ENCODE results near the gene SFN. TPM values are rescaled to one million over a fixed set of nuclear protein-coding genes. Genes with fewer than 3 reads are reported as not detected.
A peak's percentile ranks its signal among the peaks of the same experiment; 100 is the strongest.

Gene SFN
- total and polyA plus RNA-seq, 2 of the 13 experiments (the other 11 are each of a cell fraction or from before 2014, with no cell fraction given), result 4.3 to 5.6 TPM

DNA sequence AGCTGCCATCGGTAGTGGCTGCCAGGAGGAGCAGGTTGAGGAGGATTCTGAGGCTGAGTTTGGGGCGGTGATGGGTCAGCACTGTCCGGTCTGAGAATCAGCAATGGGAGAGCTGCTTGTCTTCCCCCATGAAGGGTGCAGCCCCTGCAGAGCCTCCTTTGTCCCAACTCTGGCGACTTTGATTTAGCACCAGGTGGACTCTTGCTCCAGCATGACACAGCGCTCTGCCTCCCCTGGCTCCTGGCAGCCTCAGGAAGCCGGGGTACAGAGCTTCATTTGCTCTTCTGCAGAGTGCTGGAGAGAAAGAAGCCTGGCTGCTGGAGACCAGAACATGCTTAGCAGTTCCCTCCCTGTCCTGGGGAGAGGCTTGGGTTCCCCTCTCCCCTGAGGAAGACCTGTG, 23.2 kb upstream of the SFN start (continued):
- 0 out of 4 replicates have a peak, but pooled peaks of 1 of the 2 experiments have one; percentile 15 for TF ChIP-seq HMGXB4 (CRISPR knock-in tag; IDR thresholded peaks at IDR 0.05; ENCODE audit: borderline replicate concordance in 1 of 2, low read depth in 1 of 2)
- TF ChIP-seq, protein P1, sequence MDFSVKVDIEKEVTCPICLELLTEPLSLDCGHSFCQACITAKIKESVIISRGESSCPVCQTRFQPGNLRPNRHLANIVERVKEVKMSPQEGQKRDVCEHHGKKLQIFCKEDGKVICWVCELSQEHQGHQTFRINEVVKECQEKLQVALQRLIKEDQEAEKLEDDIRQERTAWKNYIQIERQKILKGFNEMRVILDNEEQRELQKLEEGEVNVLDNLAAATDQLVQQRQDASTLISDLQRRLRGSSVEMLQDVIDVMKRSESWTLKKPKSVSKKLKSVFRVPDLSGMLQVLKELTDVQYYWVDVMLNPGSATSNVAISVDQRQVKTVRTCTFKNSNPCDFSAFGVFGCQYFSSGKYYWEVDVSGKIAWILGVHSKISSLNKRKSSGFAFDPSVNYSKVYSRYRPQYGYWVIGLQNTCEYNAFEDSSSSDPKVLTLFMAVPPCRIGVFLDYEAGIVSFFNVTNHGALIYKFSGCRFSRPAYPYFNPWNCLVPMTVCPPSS (IDR thresholded peaks at IDR 0.05), result no peak
- peak; percentile 45; the same call in 1 of the 2 replicates for TF ChIP-seq ZNF687 (CRISPR knock-in tag; IDR thresholded peaks at IDR 0.05)
- TF ChIP-seq RFX1 (IDR thresholded peaks at IDR 0.05), result no peak
- peak; percentile 59 for TF ChIP-seq NFE2L2 (IDR thresholded peaks at IDR 0.05; ENCODE audit: low read length)
- TF ChIP-seq NR3C1 (CRISPR knock-in tag; IDR thresholded peaks at IDR 0.05), result no peak
- no peak for TF ChIP-seq ZGPAT (CRISPR knock-in tag; IDR thresholded peaks at IDR 0.05)
- no peak for TF ChIP-seq ZNF879 (CRISPR knock-in tag; IDR thresholded peaks at IDR 0.05)
- no peak for TF ChIP-seq HHEX (CRISPR knock-in tag; IDR thresholded peaks at IDR 0.05)
- no peak for TF ChIP-seq SIN3A (IDR thresholded peaks at IDR 0.05; ENCODE audit: borderline replicate concordance, low read depth, low read length)
- TF ChIP-seq ZZZ3 (CRISPR knock-in tag; IDR thresholded peaks at IDR 0.05; ENCODE audit: borderline replicate concordance), result no peak
- no peak for TF ChIP-seq ARID3A (IDR thresholded peaks at IDR 0.05; ENCODE audit: low read depth, low read length)
- no peak for TF ChIP-seq NONO (IDR thresholded peaks at IDR 0.05)
- no peak for TF ChIP-seq NONO (CRISPR knock-in tag; conservative IDR thresholded peaks at IDR 0.05)
- no peak for TF ChIP-seq PHF20 (CRISPR knock-in tag; IDR thresholded peaks at IDR 0.05)
- no peak for TF ChIP-seq HOXA3 (CRISPR knock-in tag; IDR thresholded peaks at IDR 0.05)
- peak; percentile 44; the same call in 1 of the 2 replicates for TF ChIP-seq SAP130 (CRISPR knock-in tag; IDR thresholded peaks at IDR 0.05; ENCODE audit: low read depth)
- TF ChIP-seq ZNF430 (CRISPR knock-in tag; IDR thresholded peaks at IDR 0.05), result no peak
- TF ChIP-seq DRAP1 (CRISPR knock-in tag; IDR thresholded peaks at IDR 0.05), result no peak
- no peak for TF ChIP-seq LCORL (IDR thresholded peaks at IDR 0.05)
- peak; percentile 54; the same call in 1 of the 2 replicates for TF ChIP-seq LCORL (CRISPR knock-in tag; IDR thresholded peaks at IDR 0.05)

Data from HepG2 (cell line).